ENCODE data around the gene MAPKAPK5. TPM values are rescaled to one million over a fixed set of nuclear protein-coding genes. Genes with fewer than 3 reads are reported as not detected.
A peak's percentile ranks its signal among the peaks of the same experiment; 100 is the strongest.
"Not testable (repeated sequence)": the region's sequence is repeated elsewhere in the genome, so short reads cannot be mapped to it uniquely, and the experiment has no call there.

Gene MAPKAPK5
- total and polyA plus RNA-seq, 5 experiments from 2014 or later = 25.8 to 80.6 (median 54.2) TPM

DNA sequence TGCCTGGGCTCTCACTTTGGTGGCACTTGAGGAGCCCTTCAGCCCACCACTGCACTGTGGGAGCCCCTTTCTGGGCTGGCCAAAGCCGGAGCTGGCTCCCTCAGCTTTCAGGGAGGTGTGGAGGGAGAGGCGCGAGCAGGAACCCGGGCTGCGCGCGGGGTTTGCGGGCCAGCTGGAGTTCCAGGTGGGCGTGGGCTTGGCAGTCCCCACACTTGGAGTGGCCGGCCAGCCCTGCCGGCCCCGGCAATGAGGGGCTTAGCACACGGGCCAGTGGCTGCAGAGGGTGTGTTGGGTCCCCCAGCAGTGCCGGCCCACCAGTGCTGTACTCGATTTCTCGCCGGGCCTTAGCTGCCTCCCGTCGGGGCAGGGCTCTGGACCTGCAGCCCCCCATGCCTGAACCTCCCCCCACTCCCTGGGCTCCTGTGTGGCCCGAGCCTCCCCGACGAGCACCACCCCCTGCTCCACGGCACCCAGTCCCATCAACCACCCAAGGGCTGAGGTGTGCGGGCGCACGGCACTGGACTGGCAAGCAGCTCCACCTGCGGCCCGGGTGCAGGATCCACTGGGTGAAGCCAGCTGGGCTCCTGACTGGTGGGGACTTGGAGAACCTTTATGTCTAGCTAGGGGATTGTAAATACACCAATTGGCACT is 6.4 kb upstream of the MAPKAPK5 start:
- peaks cover 8 to 20% (median 14%) of the 10 kb centered on the region in 3 donors for H3K36me3 Mint-ChIP-seq
- H3K27me3 Mint-ChIP-seq, DNase-seq, ATAC-seq: not testable (repeated sequence)
- H3K4me3 Mint-ChIP-seq = peak overlapping the region in 2 of 10 donors; percentile 34 to 61
- H3K4me1 Mint-ChIP-seq = peaks cover 15 to 41% (median 35%) of the 10 kb centered on the region in 4 donors
- H3K27ac Mint-ChIP-seq = peak overlapping the region in 6 of 10 donors; percentile 48 to 83 (median 72)
- POLR2A ChIA-PET = interaction anchor here (1.8 kb wide), 1 partner anchor 177 kb away, joined by 6 read pairs; the partner anchor contains the start of genes ERP29 and TMEM116
- peaks cover 0 to 13% (median 0%) of the 10 kb centered on the region in 9 donors for H3K9me3 Mint-ChIP-seq

DNA sequence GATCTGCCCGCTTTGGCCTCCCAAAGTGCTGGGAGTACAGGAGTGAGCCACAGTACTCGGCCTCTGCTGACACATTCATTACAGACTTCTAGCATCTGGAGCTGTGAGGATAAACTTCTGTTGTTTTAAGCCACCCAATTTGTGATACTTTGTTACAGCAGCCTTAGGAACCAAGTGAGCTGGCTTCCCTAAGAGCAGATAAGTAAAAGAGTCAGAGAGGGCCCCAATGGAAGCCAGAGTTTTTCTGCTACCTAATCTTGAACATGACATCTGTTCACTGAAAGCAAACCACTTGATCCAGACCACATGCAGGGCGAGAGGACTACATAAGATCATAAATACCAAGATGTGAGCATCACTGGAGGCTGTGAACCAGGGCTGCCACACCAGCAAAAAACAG is 3.7 kb upstream of the MAPKAPK5 start:
- peaks cover 0 to 6% (median 0%) of the 10 kb centered on the region in 9 donors for H3K9me3 Mint-ChIP-seq
- DNase-seq (no peak), ATAC-seq (no peak)
- peak overlapping the region in 7 of 10 donors; percentile 16 to 72 (median 62) for H3K27ac Mint-ChIP-seq
- POLR2A ChIA-PET = interaction anchor here (0.6 kb wide), 1 partner anchor 9 kb away, joined by 3 read pairs; no protein-coding TSS in a partner anchor
- H3K27me3 Mint-ChIP-seq = peaks cover 0 to 3% (median 0%) of the 10 kb centered on the region in 5 donors
- peak overlapping the region in 2 of 10 donors; percentile 7 to 24 for H3K4me3 Mint-ChIP-seq
- H3K36me3 Mint-ChIP-seq = peaks cover 4 to 22% (median 16%) of the 10 kb centered on the region in 3 donors
- peaks cover 25 to 58% (median 53%) of the 10 kb centered on the region in 4 donors for H3K4me1 Mint-ChIP-seq

DNA sequence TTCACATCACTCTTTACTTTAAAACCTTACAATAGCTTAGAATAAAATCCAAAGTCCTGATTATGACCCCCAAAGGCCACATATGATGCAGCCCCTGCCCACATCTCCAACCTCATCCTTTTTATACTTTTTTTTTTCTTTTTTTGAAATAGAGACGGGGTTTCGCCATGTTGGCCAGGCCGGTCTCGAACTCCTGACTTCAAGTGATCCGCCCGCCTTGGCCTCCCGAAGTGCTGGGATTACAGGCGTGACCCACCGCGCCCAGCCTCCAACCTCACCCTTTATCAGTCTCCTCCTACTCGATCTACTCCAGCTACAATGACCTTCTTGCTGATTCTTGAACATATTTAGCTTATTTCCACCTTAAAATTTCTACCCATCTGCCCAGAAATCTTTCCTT is 1.2 kb upstream of the MAPKAPK5 start:
- Mint-ChIP-seq H3K9me3 (peaks cover 0 to 4% (median 0%) of the 10 kb centered on the region in 9 donors), H3K27ac (peak overlapping the region; percentile 96 to 100 (median 99)), H3K4me3 (peak overlapping the region; percentile 94 to 99 (median 97)), H3K4me1 (peaks cover 29 to 68% (median 61%) of the 10 kb centered on the region in 4 donors), H3K27me3 (peaks cover 0 to 3% (median 0%) of the 10 kb centered on the region in 5 donors), H3K36me3 (peaks cover 0 to 26% (median 16%) of the 10 kb centered on the region in 3 donors)
- no peak for ATAC-seq
- DNase-seq = no peak
- POLR2A ChIA-PET = interaction anchor here (0.5 to 2.3 kb wide), 5 partner anchors 28 to 268 kb away, joined by 3 to 11 read pairs (median 4); partner anchors contain the start of genes ERP29 and TMEM116

DNA sequence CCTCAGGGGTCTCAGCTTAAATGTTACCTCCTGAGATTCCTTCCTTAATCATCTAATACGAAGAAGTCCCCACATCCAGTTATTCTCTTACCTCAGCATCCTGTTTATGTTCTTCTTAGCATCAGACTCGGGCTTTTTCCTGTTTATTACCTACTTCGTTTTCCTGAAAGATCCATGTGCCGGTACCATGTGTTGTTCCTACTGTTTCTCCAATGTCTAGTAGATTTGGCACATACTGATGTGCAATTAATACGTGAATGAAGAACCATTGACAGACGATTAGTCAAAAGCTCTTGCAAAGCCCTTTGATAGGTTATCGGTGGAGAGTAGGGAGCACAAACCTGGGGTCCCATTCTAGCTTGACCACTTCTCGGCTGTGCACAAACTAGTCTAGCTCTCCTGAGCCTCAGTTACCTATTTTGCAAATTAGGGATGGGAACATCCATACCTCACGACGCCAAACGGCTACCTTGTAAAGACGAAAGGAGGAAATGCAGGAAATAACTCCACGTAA is 735 bp upstream of the MAPKAPK5 start:
- peaks cover 27 to 68% (median 59%) of the 10 kb centered on the region in 4 donors for H3K4me1 Mint-ChIP-seq

DNA sequence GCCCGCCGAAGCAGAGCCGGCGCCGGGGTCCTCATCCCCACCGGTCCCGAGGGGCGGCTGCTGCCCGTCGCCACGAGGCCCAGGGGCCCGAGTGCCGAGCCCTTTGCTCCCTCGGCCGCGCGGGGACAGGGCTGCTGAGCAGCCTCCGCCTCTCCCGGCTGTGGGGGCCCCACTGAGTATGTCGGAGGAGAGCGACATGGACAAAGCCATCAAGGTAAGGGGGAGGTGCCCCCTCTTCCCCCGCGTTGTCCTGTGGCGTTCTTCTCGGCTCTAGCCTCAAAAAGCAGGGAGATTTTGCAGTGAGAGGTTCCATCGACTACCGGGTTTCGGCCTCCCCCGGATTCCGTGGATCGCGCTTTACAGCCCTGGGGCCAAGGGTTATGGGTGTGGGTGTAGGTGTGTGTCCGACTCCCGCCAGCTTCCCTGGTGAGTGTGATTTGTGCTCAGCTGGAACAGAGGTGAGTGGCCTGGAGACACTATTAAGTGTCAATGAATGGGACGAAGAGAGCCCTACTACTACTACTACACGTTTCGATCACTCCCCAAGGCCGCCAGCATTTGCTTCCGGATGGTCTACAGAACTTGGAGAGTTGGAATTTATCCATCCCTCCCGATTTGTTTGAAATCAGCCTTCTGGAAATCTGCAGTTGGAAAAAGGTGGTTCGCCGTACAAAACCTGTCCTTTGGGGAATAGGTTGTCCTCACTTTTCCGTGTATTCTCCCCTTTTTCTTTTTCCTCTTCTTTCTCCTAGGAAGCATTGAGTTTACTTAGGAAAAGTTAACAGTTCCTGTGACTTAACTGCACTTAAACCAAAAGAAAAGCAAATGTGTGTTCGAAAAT is 748 bp downstream of the MAPKAPK5 start:
- ATAC-seq = peak; percentile 25 to 33
- Mint-ChIP-seq H3K4me1 (peaks cover 24 to 77% (median 65%) of the 10 kb centered on the region in 4 donors), H3K36me3 (peaks cover 0 to 42% (median 19%) of the 10 kb centered on the region in 3 donors)

More for the DNA sequence above, 735 bp upstream of the MAPKAPK5 start:
- H3K9me3 Mint-ChIP-seq = peaks cover 0 to under 1% (median 0%) of the 10 kb centered on the region in 9 donors
- H3K27me3 Mint-ChIP-seq = peaks cover 0 to 3% (median 0%) of the 10 kb centered on the region in 5 donors
- H3K36me3 Mint-ChIP-seq = peaks cover 0 to 30% (median 16%) of the 10 kb centered on the region in 3 donors
- DNase-seq = no peak
- POLR2A ChIA-PET = interaction anchor here (0.5 to 2.3 kb wide), 9 partner anchors 15 to 268 kb away, joined by 3 to 14 read pairs (median 4); partner anchors contain the start of genes ACAD10, BRAP, ERP29 and TMEM116
- ATAC-seq = no peak
- H3K4me3 Mint-ChIP-seq = peak overlapping the region; percentile 94 to 99 (median 97)
- peak overlapping the region; percentile 96 to 100 (median 99) for H3K27ac Mint-ChIP-seq

DNA sequence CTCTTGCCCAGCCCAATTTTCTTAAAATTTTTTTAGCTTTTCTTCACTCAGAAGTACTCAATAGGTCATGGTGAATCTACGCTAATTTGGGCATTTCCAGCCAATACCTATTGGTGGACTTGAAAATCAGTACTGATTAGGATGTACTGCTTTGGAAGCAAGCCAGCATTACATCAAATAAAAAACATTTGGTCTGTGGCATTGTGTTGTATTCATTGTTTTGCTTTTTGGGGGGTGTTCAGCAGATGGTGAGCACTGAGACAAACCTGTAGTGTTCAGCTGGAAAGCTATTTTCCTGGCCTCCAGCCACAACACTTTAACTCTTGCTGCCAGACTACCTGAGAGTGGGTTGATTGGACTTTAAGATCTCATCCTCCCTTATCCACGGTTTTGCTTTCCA is 4.0 kb downstream of the MAPKAPK5 start:
- Mint-ChIP-seq H3K4me3 (no peak overlapping the region), H3K27me3 (peaks cover 0 to 3% (median 0%) of the 10 kb centered on the region in 5 donors), H3K27ac (peak overlapping the region in 2 of 10 donors; percentile 33 to 37), H3K36me3 (peaks cover 0 to 45% (median 16%) of the 10 kb centered on the region in 3 donors), H3K9me3 (peaks cover 0 to 3% (median 0%) of the 10 kb centered on the region in 9 donors), H3K4me1 (peaks cover 14 to 60% (median 52%) of the 10 kb centered on the region in 4 donors)
- DNase-seq (no peak), ATAC-seq (no peak)
- POLR2A ChIA-PET = interaction anchor here (0.6 kb wide), 1 partner anchor 28 kb away, joined by 3 read pairs; no protein-coding TSS in a partner anchor

More for the DNA sequence above, 748 bp downstream of the MAPKAPK5 start:
- H3K9me3 Mint-ChIP-seq = no peaks in the 10 kb centered on the region
- H3K27me3 Mint-ChIP-seq = peaks cover 0 to 3% (median 0%) of the 10 kb centered on the region in 5 donors
- POLR2A ChIA-PET = interaction anchor here (0.6 to 2.3 kb wide), 12 partner anchors 13 to 266 kb away, joined by 3 to 14 read pairs (median 4); partner anchors contain the start of genes ACAD10, BRAP, ERP29 and TMEM116
- DNase-seq = peak in 3 of 10 donors; percentile 19 to 67 (median 38)
- H3K27ac Mint-ChIP-seq = peak overlapping the region; percentile 83 to 98 (median 96)
- peak overlapping the region; percentile 85 to 97 (median 94) for H3K4me3 Mint-ChIP-seq

DNA sequence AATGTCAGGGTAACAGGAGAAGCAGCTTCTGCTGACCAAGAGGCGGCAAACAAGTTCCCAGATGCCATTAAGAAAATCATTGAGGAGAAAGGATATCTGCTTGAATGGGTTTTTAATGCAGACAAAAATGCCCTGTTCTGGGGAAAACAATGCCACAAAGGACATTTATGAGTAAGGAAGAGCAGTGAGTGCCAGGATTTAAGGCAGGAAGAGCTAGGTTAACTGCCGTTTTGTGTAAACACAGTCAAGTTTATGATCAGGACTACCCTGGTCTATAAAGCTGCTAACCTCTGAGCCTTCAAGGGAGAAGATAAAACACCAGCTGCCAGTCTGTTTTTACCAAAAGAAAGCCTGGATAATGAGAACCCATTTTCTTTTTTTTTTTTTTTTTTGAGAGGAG is 8.5 kb downstream of the MAPKAPK5 start:
- POLR2A ChIA-PET = no interaction called here
- Mint-ChIP-seq H3K9me3 (peaks cover 0 to 3% (median 0%) of the 10 kb centered on the region in 9 donors), H3K27me3 (no peaks in the 10 kb centered on the region), H3K4me1 (peaks cover 13 to 52% (median 42%) of the 10 kb centered on the region in 4 donors), H3K36me3 (peaks cover 0 to 59% (median 23%) of the 10 kb centered on the region in 3 donors), H3K4me3 (no peak overlapping the region), H3K27ac (peak overlapping the region in 3 of 10 donors; percentile 9 to 43 (median 37))
- ATAC-seq (no peak), DNase-seq (no peak)

DNA sequence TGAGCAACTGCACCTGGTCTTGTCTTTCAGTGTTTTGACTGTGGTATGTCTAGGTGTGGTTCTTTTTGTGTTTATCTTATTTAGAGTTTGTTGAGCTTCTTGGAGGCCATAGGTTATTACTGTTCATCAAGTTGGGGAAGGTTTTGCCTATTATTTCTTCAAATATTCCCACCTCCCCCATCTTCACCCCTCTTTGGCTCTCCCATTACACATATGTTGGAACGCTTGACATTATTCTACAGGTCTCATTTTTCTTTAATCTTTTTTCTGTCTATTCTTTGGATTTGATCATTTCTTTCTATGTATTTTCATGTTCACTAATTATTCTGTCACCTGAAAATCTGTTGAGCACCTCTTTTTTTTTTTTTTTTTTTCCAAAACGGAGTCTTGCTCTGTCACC is 16.2 kb downstream of the MAPKAPK5 start:
- Mint-ChIP-seq H3K4me3 (peak overlapping the region in 1 of 10 donors; percentile 15), H3K27me3 (no peaks in the 10 kb centered on the region), H3K36me3 (peaks cover 0 to 29% (median 5%) of the 10 kb centered on the region in 3 donors), H3K27ac (peak overlapping the region in 1 of 10 donors; percentile 84), H3K9me3 (peaks cover 0 to 2% (median 0%) of the 10 kb centered on the region in 9 donors), H3K4me1 (peaks cover 24 to 60% (median 39%) of the 10 kb centered on the region in 4 donors)
- POLR2A ChIA-PET = interaction anchor here (0.6 to 0.7 kb wide), 2 partner anchors 13 to 582 kb away, joined by 4 to 6 read pairs; no protein-coding TSS in a partner anchor
- no peak for ATAC-seq
- DNase-seq = no peak

DNA sequence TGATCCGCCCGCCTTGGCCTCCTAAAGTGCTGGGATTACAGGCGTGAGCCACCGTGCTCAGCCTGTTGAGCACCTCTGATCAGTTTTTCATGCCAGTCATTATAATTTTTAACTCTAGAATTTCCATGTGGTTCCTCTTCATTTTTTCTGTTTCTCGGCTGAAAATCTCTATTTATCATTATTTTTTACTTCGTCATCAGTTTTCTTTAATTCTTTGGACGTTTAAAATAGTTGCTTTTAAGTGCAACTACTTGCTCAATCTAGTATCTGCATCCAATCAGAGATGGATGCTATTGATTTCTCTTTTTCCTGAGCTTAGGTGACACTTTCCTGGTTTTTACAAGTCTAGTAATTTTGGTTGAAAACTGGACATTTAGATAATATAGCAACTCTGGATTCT is 16.8 kb downstream of the MAPKAPK5 start:
- Mint-ChIP-seq H3K36me3 (peaks cover 0 to 32% (median 5%) of the 10 kb centered on the region in 3 donors), H3K9me3 (no peaks in the 10 kb centered on the region), H3K27me3 (no peaks in the 10 kb centered on the region), H3K4me3 (no peak overlapping the region), H3K4me1 (peaks cover 24 to 63% (median 39%) of the 10 kb centered on the region in 4 donors), H3K27ac (no peak overlapping the region)
- DNase-seq (no peak), ATAC-seq (no peak)
- POLR2A ChIA-PET = interaction anchor here (0.7 to 1.4 kb wide), 2 partner anchors 14 to 17 kb away, joined by 4 to 6 read pairs; partner anchors contain the start of gene MAPKAPK5

DNA sequence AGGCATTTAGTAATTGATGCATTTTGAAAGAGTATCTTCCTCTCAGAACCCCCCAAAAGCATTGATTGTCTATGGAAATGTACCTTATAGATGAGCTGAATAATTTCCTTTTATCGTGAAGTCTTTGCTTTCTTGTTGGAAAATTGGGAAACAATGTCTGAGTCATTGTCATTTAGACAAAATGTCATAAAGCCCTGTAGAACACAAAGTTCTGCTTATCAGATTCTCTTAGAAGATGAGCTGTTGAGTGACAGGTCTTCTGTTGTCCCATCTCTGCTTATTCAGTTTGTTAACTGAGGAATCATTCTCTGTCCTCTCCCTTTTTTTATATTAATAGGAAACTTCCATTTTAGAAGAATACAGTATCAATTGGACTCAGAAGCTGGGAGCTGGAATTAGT is 22.9 kb downstream of the MAPKAPK5 start:
- DNase-seq (no peak), ATAC-seq (no peak)
- Mint-ChIP-seq H3K27me3 (no peaks in the 10 kb centered on the region), H3K4me1 (peaks cover 9 to 24% (median 13%) of the 10 kb centered on the region in 4 donors), H3K36me3 (peaks cover 0 to 59% (median 12%) of the 10 kb centered on the region in 3 donors), H3K9me3 (no peaks in the 10 kb centered on the region), H3K27ac (peak overlapping the region in 1 of 10 donors; percentile 37), H3K4me3 (no peak overlapping the region)
- POLR2A ChIA-PET = no interaction called here

DNA sequence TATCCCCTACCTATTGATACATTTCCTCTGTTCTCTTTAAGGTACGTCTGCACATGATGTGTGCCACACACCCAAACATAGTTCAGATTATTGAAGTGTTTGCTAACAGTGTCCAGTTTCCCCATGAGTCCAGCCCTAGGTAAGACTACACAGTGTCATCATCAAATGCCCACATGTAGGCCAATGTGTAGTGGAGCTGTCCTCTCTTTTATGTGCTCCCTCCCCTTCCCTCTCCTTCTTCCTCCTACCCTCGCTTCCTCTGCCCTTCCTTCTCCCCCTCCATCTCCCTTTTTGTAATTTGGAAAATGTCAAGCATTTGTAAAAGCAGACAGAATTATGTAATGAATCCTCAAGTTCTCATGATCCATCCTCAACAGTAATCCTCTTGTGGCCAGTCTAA is 25.5 kb downstream of the MAPKAPK5 start:
- Mint-ChIP-seq H3K36me3 (peaks cover 9 to 79% (median 32%) of the 10 kb centered on the region in 3 donors), H3K9me3 (no peaks in the 10 kb centered on the region), H3K4me1 (peaks cover 0 to 10% (median 6%) of the 10 kb centered on the region in 4 donors), H3K4me3 (no peak overlapping the region), H3K27me3 (no peaks in the 10 kb centered on the region), H3K27ac (peak overlapping the region in 5 of 10 donors; percentile 56 to 85 (median 67))
- DNase-seq = no peak
- no peak for ATAC-seq
- POLR2A ChIA-PET = no interaction called here

All from naive thymus-derived CD8-positive, alpha-beta T cell (primary cell).